ENCODE measurements around the gene TAS2R1. TPM values are rescaled to one million over a fixed set of nuclear protein-coding genes. Genes with fewer than 3 reads are reported as not detected.

TAS2R1 gene
- total and polyA plus RNA-seq, 5 donors from 2014 or later = not detected

DNA sequence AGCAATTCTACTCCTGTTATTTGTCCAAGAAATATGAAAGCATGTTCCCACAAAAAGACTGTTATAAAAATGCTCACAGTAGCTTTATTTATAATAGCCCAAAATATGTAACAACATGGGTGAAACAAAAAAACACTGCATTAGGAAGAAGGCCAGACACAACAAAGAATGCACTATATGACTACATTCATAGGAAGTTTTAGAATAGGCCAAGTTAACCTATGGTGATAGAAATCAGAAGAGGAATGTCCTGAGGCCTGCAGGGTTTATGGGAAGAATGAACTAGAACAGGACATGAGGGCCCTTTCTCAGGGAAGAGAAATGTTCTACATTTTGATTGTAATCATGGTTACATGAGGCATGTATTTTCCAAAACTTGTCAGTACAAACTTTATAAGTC lies 24.7 kb upstream of the TAS2R1 start:
- Mint-ChIP-seq H3K27ac (no peak overlapping the region), H3K27me3 (no peaks in the 10 kb centered on the region), H3K9me3 (peaks cover 0 to 5% (median 0%) of the 10 kb centered on the region in 7 donors), H3K4me3 (no peak overlapping the region), H3K4me1 (no peaks in the 10 kb centered on the region), H3K36me3 (no peaks in the 10 kb centered on the region)
- DNase-seq (no peak), ATAC-seq (ENCODE audit: low read depth in 2 of 2) (no peak)
- Histone ChIP-seq H3K4me3 (ENCODE audit: low read depth, low read length) (no peak overlapping the region), H3K27ac (ENCODE audit: insufficient read depth, low read length, poor library complexity, severe bottlenecking) (no peak overlapping the region), H3K36me3 (ENCODE audit: control insufficient read depth, insufficient read depth, low read length) (no peaks in the 10 kb centered on the region), H3K4me1 (ENCODE audit: control insufficient read depth, insufficient read depth, low read length, poor library complexity, severe bottlenecking) (no peaks in the 10 kb centered on the region), H3K27me3 (ENCODE audit: control insufficient read depth, insufficient read depth, low read length) (no peaks in the 10 kb centered on the region), H3K9me3 (ENCODE audit: control insufficient read depth in 2 of 2, low read length in 2 of 2) (no peaks in the 10 kb centered on the region)

DNA sequence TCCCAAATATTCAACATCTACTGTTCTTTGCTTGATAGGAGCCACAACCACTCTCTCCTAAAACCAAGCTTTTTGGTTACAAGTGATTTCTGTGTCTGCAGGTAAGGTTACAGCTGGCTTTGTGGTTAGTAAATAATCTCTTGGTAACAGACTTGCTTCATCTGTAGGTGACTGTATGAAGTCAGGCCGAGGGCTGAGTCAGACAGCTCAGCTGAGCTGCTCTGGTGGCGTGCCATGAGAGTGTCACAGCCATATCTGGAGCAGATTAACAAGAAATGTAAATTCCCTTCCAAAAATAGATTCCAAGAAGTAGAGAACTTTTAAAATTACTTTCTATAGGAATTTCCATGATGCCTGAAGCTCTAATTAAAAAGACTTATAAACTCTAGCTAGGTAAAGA lies 23.7 kb upstream of the TAS2R1 start:
- Mint-ChIP-seq H3K9me3 (peaks cover 0 to 3% (median 0%) of the 10 kb centered on the region in 7 donors), H3K27me3 (no peaks in the 10 kb centered on the region), H3K4me3 (no peak overlapping the region), H3K27ac (no peak overlapping the region), H3K4me1 (no peaks in the 10 kb centered on the region), H3K36me3 (no peaks in the 10 kb centered on the region)
- H3K4me3 ChIP-seq (ENCODE audit: low read depth, low read length) = no peak overlapping the region
- no peaks in the 10 kb centered on the region for H3K36me3 ChIP-seq (ENCODE audit: control insufficient read depth, insufficient read depth, low read length)
- no peaks in the 10 kb centered on the region for H3K9me3 ChIP-seq (ENCODE audit: control insufficient read depth in 2 of 2, low read length in 2 of 2)
- no peaks in the 10 kb centered on the region for H3K27me3 ChIP-seq (ENCODE audit: control insufficient read depth, insufficient read depth, low read length)
- H3K4me1 ChIP-seq (ENCODE audit: control insufficient read depth, insufficient read depth, low read length, poor library complexity, severe bottlenecking) = no peaks in the 10 kb centered on the region
- no peak for ATAC-seq (ENCODE audit: low read depth in 2 of 2)
- no peak overlapping the region for H3K27ac ChIP-seq (ENCODE audit: insufficient read depth, low read length, poor library complexity, severe bottlenecking)
- DNase-seq = no peak

DNA sequence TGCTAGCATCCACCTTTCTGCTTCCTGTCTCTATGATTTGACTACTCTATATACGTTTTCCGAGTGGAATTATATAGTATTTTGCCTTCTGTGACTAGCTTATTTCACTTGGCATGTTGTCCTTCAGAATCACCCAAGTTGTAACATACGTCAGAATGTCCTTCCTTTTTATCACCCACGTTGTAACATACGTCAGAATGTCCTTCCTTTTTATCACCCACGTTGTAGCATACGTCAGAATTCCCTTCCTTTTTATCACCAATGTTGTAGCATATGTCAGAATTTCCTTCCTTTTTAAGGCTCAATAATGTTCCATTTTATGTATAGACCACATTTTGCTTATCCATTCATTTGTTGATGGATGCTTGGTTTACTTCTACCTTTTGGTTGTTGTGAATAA lies 22.9 kb upstream of the TAS2R1 start:
- Mint-ChIP-seq H3K4me1 (no peaks in the 10 kb centered on the region), H3K27ac (no peak overlapping the region), H3K36me3 (no peaks in the 10 kb centered on the region), H3K9me3 (peaks cover 0 to 5% (median 0%) of the 10 kb centered on the region in 7 donors), H3K27me3 (no peaks in the 10 kb centered on the region), H3K4me3 (no peak overlapping the region)
- Histone ChIP-seq H3K36me3 (ENCODE audit: control insufficient read depth, insufficient read depth, low read length) (no peaks in the 10 kb centered on the region), H3K4me1 (ENCODE audit: control insufficient read depth, insufficient read depth, low read length, poor library complexity, severe bottlenecking) (no peaks in the 10 kb centered on the region), H3K4me3 (ENCODE audit: low read depth, low read length) (no peak overlapping the region), H3K27me3 (ENCODE audit: control insufficient read depth, insufficient read depth, low read length) (no peaks in the 10 kb centered on the region), H3K27ac (ENCODE audit: insufficient read depth, low read length, poor library complexity, severe bottlenecking) (no peak overlapping the region), H3K9me3 (ENCODE audit: control insufficient read depth in 2 of 2, low read length in 2 of 2) (no peaks in the 10 kb centered on the region)
- no peak for DNase-seq
- ATAC-seq (ENCODE audit: low read depth in 2 of 2) = no peak

DNA sequence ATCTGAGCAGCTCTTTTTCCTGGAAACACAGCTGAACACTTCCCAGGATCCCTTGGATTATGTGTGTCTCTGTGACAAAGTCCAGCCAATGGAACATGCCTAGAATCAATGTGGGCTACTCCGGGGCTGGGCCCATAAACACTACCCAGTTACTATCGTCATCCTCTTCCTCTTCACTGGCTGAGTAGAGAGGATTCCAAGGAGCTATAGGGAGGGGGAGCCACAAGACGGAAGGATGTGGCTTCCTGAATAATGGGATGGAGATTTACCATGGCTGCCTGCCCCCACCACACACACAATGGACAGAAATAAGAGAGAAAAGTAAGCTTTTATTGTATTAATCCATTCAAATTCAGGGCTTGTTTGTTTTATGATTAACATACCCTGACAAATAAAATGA lies 22.1 kb upstream of the TAS2R1 start:
- Mint-ChIP-seq H3K36me3 (no peaks in the 10 kb centered on the region), H3K4me1 (no peaks in the 10 kb centered on the region), H3K9me3 (peaks cover 0 to 5% (median 0%) of the 10 kb centered on the region in 7 donors), H3K4me3 (no peak overlapping the region), H3K27ac (no peak overlapping the region), H3K27me3 (no peaks in the 10 kb centered on the region)
- no peaks in the 10 kb centered on the region for H3K27me3 ChIP-seq (ENCODE audit: control insufficient read depth, insufficient read depth, low read length)
- no peak overlapping the region for H3K27ac ChIP-seq (ENCODE audit: insufficient read depth, low read length, poor library complexity, severe bottlenecking)
- no peaks in the 10 kb centered on the region for H3K9me3 ChIP-seq (ENCODE audit: control insufficient read depth in 2 of 2, low read length in 2 of 2)
- no peaks in the 10 kb centered on the region for H3K4me1 ChIP-seq (ENCODE audit: control insufficient read depth, insufficient read depth, low read length, poor library complexity, severe bottlenecking)
- no peak overlapping the region for H3K4me3 ChIP-seq (ENCODE audit: low read depth, low read length)
- no peak for DNase-seq
- no peak for ATAC-seq (ENCODE audit: low read depth in 2 of 2)
- no peaks in the 10 kb centered on the region for H3K36me3 ChIP-seq (ENCODE audit: control insufficient read depth, insufficient read depth, low read length)

DNA sequence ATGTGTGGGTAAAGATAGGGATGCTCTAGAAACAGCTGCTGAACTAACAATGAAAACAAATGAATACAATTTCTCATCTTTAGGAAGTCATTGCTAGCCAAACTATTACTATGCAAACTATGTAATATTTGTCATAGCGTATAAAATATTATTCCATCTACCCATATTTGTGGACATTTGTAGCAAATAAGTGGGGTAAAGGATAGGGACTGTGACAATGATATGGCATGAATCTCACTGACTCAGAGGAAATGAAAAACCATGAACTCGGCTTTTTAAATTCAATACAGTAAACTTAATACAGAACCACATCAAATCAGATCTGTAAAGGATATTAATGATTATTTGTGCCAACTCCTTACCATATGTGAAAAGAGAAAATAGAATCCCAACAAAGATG lies 16.7 kb upstream of the TAS2R1 start:
- no peaks in the 10 kb centered on the region for H3K4me1 Mint-ChIP-seq
- DNase-seq (no peak), ATAC-seq (ENCODE audit: low read depth in 2 of 2) (no peak)
- Histone ChIP-seq H3K27ac (ENCODE audit: insufficient read depth, low read length, poor library complexity, severe bottlenecking) (no peak overlapping the region), H3K4me1 (ENCODE audit: control insufficient read depth, insufficient read depth, low read length, poor library complexity, severe bottlenecking) (no peaks in the 10 kb centered on the region), H3K36me3 (ENCODE audit: control insufficient read depth, insufficient read depth, low read length) (no peaks in the 10 kb centered on the region), H3K4me3 (ENCODE audit: low read depth, low read length) (no peak overlapping the region), H3K27me3 (ENCODE audit: control insufficient read depth, insufficient read depth, low read length) (no peaks in the 10 kb centered on the region), H3K9me3 (ENCODE audit: control insufficient read depth in 2 of 2, low read length in 2 of 2) (no peaks in the 10 kb centered on the region)
- H3K27ac Mint-ChIP-seq = no peak overlapping the region
- peaks cover 0 to 5% (median 0%) of the 10 kb centered on the region in 7 donors for H3K9me3 Mint-ChIP-seq
- no peaks in the 10 kb centered on the region for H3K36me3 Mint-ChIP-seq
- no peak overlapping the region for H3K4me3 Mint-ChIP-seq
- no peaks in the 10 kb centered on the region for H3K27me3 Mint-ChIP-seq

DNA sequence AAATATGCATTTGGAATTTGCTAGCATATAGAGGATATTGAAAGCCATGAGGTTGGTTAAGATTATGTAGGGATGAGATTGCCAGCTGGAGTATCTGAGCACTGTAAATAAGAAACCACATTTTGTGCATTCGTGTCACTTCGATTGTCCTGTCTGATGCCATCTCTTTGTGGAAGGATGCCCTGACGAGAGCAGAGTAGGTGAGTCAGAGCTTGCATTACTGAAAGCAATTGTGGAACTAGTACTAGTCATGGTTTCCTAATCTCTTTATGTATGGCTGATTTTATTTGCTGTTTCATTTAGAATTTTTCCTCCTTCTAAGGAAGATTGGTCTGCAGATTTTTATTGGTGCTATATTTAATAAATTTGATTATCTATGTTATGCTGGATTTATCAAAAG lies 14.5 kb upstream of the TAS2R1 start:
- ATAC-seq (ENCODE audit: low read depth in 2 of 2) = no peak
- H3K27me3 ChIP-seq (ENCODE audit: control insufficient read depth, insufficient read depth, low read length) = no peaks in the 10 kb centered on the region
- Mint-ChIP-seq H3K27ac (no peak overlapping the region), H3K36me3 (no peaks in the 10 kb centered on the region), H3K27me3 (no peaks in the 10 kb centered on the region), H3K4me3 (no peak overlapping the region), H3K4me1 (no peaks in the 10 kb centered on the region), H3K9me3 (peaks cover 0 to 7% (median 0%) of the 10 kb centered on the region in 7 donors)
- no peak overlapping the region for H3K27ac ChIP-seq (ENCODE audit: insufficient read depth, low read length, poor library complexity, severe bottlenecking)
- H3K36me3 ChIP-seq (ENCODE audit: control insufficient read depth, insufficient read depth, low read length) = no peaks in the 10 kb centered on the region
- H3K4me1 ChIP-seq (ENCODE audit: control insufficient read depth, insufficient read depth, low read length, poor library complexity, severe bottlenecking) = no peaks in the 10 kb centered on the region
- H3K4me3 ChIP-seq (ENCODE audit: low read depth, low read length) = no peak overlapping the region
- H3K9me3 ChIP-seq (ENCODE audit: control insufficient read depth in 2 of 2, low read length in 2 of 2) = no peaks in the 10 kb centered on the region
- no peak for DNase-seq

DNA sequence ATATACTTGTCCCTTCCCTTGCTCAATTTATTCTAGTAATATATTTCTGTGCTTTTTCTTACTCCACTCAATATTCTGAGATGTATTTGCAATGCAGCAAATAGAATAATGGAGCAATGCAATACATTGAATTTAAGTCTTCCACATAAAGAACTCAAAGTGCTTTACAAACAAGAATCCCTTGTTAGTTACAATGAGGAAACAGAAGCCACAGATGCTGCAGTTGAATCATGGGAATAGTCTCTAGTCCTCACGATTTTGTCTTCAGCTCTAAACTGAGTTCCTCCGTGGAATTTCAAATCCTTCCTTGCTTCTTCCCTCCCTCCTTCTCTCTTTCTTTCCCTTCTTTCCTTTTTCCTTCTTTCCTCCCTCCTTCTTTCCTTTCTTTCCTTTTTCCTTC lies 12.5 kb upstream of the TAS2R1 start:
- Mint-ChIP-seq H3K9me3 (peaks cover 0 to 8% (median 2%) of the 10 kb centered on the region in 7 donors), H3K27ac (no peak overlapping the region), H3K27me3 (no peaks in the 10 kb centered on the region), H3K36me3 (no peaks in the 10 kb centered on the region), H3K4me1 (no peaks in the 10 kb centered on the region), H3K4me3 (no peak overlapping the region)
- no peak for ATAC-seq (ENCODE audit: low read depth in 2 of 2)
- Histone ChIP-seq H3K9me3 (ENCODE audit: control insufficient read depth in 2 of 2, low read length in 2 of 2) (no peaks in the 10 kb centered on the region), H3K27me3 (ENCODE audit: control insufficient read depth, insufficient read depth, low read length) (no peaks in the 10 kb centered on the region), H3K36me3 (ENCODE audit: control insufficient read depth, insufficient read depth, low read length) (no peaks in the 10 kb centered on the region), H3K27ac (ENCODE audit: insufficient read depth, low read length, poor library complexity, severe bottlenecking) (no peak overlapping the region), H3K4me3 (ENCODE audit: low read depth, low read length) (no peak overlapping the region), H3K4me1 (ENCODE audit: control insufficient read depth, insufficient read depth, low read length, poor library complexity, severe bottlenecking) (no peaks in the 10 kb centered on the region)
- no peak for DNase-seq

DNA sequence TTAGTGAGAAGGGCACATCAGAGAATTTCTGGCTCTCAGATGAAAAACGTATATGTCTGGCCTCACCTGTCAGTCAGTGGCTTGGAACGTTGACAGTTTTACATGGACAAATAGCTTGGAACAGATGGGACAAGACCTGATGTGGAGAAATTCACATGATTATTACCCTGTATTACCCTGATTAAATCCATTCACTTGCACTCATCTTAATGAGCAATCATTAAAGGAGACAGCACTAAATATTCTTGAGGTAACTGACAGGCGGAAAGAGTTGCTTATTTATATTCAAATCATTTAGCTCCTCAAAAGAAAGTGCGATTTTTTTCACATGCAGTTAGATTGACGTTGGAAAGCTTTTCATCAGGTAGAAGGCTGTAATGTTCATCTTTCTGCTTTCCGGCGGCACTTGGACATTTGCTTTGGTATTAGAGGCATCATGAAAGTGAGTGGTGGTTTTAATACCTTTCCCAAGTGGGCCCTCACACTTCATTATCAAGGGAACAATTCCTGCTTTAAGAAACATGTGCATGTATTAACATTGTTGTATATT lies 11.7 kb upstream of the TAS2R1 start:
- Mint-ChIP-seq H3K4me1 (no peaks in the 10 kb centered on the region), H3K4me3 (no peak overlapping the region), H3K27ac (no peak overlapping the region), H3K36me3 (no peaks in the 10 kb centered on the region), H3K9me3 (peaks cover 0 to 8% (median 2%) of the 10 kb centered on the region in 7 donors), H3K27me3 (no peaks in the 10 kb centered on the region)
- no peaks in the 10 kb centered on the region for H3K27me3 ChIP-seq (ENCODE audit: control insufficient read depth, insufficient read depth, low read length)
- peaks cover 0 to 6% of the 10 kb centered on the region in 2 experiments for H3K9me3 ChIP-seq (ENCODE audit: control insufficient read depth in 2 of 2, low read length in 2 of 2)
- no peaks in the 10 kb centered on the region for H3K4me1 ChIP-seq (ENCODE audit: control insufficient read depth, insufficient read depth, low read length, poor library complexity, severe bottlenecking)
- H3K4me3 ChIP-seq (ENCODE audit: low read depth, low read length) = no peak overlapping the region
- H3K27ac ChIP-seq (ENCODE audit: insufficient read depth, low read length, poor library complexity, severe bottlenecking) = no peak overlapping the region
- DNase-seq (no peak), ATAC-seq (ENCODE audit: low read depth in 2 of 2) (no peak)
- no peaks in the 10 kb centered on the region for H3K36me3 ChIP-seq (ENCODE audit: control insufficient read depth, insufficient read depth, low read length)

All from CD4-positive, CD25-positive, alpha-beta regulatory T cell (primary cell).